AG10803 (cell line): ENCODE results near the gene ADAM17.
"Not testable (repeated sequence)": the region's sequence is repeated elsewhere in the genome, so short reads cannot be mapped to it uniquely, and the experiment has no call there.

Experiments used
- DNase-seq: peaks from one replicate; pipeline ENCODE4 v3.0.0; 2010; ENCODE audit warnings: low read depth
- H3K4me3 ChIP-seq: 2 replicates; pipeline ENCODE4 v1.5.1; 2011; ENCODE audit warnings: mild to moderate bottlenecking, low read length, control low read depth
- TF ChIP-seq, protein P1 (sequence below): conservative IDR thresholded peaks from 2 replicates; pipeline ENCODE4 v1.5.1; 2011; ENCODE audit warnings: mild to moderate bottlenecking, low read length, control low read depth, inconsistent platforms

Gene ADAM17

GRCh38 chr2:9555297-9556120, at the start of gene ADAM17:
ADAM17 (minus strand) TSS chr2:9555830; CDS start chr2:9555605, 225 bp downstream.
- DNase-seq = peak; percentile 97
- peak within 1 kb of the TSS; percentile 93 for H3K4me3 ChIP-seq
- TF ChIP-seq, protein P1, sequence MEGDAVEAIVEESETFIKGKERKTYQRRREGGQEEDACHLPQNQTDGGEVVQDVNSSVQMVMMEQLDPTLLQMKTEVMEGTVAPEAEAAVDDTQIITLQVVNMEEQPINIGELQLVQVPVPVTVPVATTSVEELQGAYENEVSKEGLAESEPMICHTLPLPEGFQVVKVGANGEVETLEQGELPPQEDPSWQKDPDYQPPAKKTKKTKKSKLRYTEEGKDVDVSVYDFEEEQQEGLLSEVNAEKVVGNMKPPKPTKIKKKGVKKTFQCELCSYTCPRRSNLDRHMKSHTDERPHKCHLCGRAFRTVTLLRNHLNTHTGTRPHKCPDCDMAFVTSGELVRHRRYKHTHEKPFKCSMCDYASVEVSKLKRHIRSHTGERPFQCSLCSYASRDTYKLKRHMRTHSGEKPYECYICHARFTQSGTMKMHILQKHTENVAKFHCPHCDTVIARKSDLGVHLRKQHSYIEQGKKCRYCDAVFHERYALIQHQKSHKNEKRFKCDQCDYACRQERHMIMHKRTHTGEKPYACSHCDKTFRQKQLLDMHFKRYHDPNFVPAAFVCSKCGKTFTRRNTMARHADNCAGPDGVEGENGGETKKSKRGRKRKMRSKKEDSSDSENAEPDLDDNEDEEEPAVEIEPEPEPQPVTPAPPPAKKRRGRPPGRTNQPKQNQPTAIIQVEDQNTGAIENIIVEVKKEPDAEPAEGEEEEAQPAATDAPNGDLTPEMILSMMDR = peak; percentile 47

- no peak for DNase-seq
- TF ChIP-seq, protein P1 = no peak
These were observed 46.8 kb upstream of the ADAM17 start for GRCh38 chr2:9602412-9602811.

GRCh38 chr2:9601397-9601796, 45.8 kb upstream of the ADAM17 start:
- TF ChIP-seq, protein P1 = no peak
- DNase-seq = no peak
- no peak overlapping the region for H3K4me3 ChIP-seq

More at GRCh38 chr2:9602412-9602811, 46.8 kb upstream of the ADAM17 start:
- H3K4me3 ChIP-seq = no peak overlapping the region

DNA sequence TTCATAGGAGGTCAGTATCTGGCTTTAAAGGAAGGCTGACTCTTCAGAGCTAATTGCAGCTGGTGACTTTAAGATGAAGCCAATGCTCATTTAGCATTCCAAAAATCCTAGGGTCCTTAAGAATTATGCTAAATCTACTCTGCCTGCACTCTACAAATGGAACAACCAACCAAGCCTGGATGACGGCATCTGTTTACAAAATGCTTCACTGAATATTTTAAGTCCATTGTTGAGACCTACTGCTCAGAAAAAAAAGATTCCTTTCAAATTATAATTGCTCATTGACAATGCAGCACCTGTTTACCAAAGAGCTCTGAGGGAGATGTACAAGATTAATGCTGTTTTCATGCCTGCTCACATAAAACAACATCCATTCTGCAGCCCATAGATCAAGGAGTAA, 43.8 kb upstream of the ADAM17 start:
- DNase-seq = no peak
- H3K4me3 ChIP-seq = no peak overlapping the region
- TF ChIP-seq, protein P1 = no peak

DNA sequence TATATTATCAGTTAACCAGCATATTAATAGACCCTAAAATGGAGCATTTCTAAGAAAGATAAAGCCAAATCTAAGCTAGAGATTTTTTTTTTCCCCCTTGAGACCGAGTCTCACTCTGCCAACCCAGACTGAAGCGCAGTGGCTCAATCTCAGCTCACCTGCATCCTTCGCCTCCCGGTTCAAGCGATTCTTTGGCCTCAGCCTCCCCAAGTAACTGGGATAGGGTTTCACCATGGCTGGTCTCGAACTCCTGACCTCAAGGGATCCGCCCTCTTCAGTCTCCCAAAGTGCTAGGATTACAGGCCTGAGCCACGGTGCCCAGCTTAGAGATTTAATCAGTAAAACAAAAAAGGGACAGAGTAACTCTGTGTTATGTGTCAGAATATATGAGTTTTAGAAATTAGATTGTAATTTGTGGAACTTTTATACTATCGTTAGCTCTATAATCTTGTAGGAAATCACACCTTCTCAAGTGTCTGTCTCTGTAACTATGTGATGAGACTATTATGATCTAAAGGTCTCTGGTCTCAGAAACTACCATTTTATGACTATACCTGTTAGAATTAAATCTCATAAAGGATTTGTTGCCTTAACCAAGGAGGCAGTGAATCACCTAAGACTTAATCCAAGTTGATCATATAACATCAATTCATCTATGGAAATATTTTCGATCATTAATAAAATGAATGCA, 41.1 kb upstream of the ADAM17 start:
- no peak overlapping the region for H3K4me3 ChIP-seq
- DNase-seq = no peak
- TF ChIP-seq, protein P1 = no peak

DNA sequence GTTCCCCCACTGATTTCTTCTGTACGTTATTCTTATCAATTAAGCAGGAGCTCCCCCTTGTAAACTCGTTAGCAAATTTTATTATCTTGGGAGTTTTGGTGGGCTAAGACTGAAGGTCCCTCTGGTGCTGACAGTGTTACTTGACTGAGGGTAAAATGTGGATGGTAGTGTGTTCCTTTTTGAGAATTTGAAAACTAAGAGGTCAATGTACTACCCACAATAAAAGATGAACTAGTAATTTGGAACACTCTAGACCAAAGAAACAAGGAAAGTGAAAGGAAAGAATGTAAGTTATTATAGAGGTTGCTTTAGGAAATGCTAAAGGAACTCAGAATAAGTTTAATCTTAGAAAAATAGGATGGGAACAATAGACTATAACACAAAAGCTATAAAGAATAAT, 40.1 kb upstream of the ADAM17 start:
- TF ChIP-seq, protein P1 = no peak
- no peak for DNase-seq

DNA sequence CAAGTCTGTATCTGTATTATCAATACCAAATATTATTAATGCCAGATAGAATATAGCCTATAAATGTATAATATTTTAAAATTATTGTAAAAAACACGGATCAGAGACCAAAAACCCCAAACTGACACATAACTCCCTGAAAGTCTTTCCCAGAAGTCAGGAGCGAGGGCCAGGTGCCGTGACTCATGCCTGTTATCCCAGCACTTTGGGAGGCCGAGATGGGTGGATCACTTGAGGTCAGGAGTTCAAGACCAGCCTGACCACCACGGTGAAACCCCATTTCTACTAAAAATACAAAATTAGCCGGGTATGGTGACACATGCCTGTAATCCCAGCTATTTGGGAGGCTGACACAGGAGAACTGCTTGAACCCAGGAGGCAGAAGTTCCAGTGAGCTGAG, 39.6 kb upstream of the ADAM17 start:
- not testable (repeated sequence) for H3K4me3 ChIP-seq, DNase-seq

More for the DNA sequence above, 40.1 kb upstream of the ADAM17 start:
- no peak overlapping the region for H3K4me3 ChIP-seq
